GM18951 (cell line): Measurements from ENCODE around the gene MAP2K2.

ENCODE experiments used
- POLR2A ChIP-seq: IDR thresholded peaks from 4 replicates; pipeline ENCODE4 v1.6.1; 2011; ENCODE audit warnings: mild to moderate bottlenecking; ENCODE audit not compliant: insufficient read length, insufficient read depth; ENCODE audit errors: extremely low read depth
- in situ Hi-C: fragments of 300-500 bp; cut with MboI; formaldehyde crosslinking; loops from one replicate; pipeline ENCODE4 v1.12.0; 2022; ENCODE audit warnings: low sequenced_read_pairs, mixed read lengths, inconsistent platforms; ENCODE audit not compliant: unreplicated experiment

Gene MAP2K2

DNA sequence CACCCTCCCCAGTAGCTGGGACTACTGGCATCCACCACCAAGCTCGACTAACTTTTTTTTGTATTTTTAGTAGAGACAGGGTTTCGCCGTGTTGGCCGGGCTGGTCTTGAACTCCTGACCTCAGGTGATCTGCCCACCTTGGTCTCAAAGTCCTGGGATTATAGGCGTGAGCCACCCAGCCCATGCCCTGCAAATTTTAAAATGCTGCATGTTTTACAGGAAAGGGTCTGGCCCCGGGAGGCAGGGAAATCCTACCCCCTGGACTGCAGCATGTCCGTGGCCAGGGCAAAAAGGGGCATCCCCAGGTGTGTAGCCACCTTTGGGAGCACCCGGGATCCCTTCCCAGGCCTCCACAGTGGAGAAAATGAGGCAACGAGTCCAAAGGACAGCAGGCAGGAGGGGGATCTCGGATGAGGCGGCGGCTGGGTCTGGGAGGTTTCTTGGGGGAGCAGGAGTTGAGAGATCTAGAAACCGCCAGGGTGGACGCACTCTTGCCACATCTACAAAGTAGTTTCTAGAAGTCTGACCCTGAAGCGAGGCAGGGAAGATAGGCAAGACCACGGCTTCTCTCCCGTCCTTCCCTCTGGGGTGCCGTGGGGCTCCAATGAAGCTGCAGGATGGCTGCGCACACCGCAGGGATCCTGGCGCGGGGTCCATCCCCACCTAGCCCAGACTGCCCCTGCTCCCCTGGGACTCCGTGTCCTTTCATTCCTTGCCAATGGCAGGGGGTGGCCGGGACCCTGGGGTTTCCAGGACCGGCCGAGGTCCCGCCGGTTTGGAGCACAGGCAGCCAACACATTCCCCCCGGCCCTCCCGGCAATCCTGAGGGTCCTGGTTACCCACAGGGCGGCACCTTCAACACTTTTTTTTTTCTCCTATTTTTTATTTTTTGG, 35.9 kb downstream of the MAP2K2 start:
- TF ChIP-seq POLR2A, result no peak
- in situ Hi-C loops, result no loop called here

DNA sequence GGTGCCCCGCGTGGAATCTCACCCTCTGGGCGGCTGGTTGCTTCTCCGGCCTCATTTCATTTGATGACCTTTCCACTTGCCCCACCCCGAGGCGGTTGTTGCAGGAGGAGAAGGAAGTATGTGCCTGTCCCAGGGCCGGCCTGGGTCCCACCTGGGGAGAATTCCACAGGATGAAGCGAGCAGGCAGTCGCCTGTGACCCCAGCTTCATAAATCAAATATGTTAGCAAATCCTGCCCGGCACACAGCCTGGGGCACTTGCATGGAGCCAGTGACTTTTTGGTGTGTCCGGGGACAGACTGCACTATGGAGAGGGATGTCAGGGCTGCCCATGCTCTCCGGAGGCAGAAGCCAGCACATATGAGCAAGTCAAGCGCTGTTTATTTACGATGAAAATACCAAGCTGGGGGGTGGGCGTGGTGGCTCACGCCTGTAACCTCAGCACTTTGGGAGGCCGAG, 37.5 kb downstream of the MAP2K2 start:
- no peak for TF ChIP-seq POLR2A
- in situ Hi-C loops, result no loop called here

DNA sequence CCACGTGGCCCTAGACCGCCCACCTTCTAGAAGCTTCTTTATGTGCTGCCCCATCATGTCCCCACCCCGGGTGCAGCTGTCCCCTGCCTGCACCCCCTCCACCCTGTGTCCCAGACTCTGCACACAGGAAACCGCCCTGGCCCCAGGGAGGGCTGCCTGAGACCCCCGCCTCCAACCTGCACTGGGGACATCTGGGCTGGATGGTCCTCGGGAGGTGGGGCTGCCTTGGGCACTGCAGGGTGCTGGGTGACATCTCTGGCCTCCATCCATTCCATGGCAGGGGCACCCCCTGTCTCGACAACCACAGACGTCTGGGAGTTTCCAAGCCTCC, 39.4 kb downstream of the MAP2K2 start:
- in situ Hi-C loops, result no loop called here
- no peak for TF ChIP-seq POLR2A

DNA sequence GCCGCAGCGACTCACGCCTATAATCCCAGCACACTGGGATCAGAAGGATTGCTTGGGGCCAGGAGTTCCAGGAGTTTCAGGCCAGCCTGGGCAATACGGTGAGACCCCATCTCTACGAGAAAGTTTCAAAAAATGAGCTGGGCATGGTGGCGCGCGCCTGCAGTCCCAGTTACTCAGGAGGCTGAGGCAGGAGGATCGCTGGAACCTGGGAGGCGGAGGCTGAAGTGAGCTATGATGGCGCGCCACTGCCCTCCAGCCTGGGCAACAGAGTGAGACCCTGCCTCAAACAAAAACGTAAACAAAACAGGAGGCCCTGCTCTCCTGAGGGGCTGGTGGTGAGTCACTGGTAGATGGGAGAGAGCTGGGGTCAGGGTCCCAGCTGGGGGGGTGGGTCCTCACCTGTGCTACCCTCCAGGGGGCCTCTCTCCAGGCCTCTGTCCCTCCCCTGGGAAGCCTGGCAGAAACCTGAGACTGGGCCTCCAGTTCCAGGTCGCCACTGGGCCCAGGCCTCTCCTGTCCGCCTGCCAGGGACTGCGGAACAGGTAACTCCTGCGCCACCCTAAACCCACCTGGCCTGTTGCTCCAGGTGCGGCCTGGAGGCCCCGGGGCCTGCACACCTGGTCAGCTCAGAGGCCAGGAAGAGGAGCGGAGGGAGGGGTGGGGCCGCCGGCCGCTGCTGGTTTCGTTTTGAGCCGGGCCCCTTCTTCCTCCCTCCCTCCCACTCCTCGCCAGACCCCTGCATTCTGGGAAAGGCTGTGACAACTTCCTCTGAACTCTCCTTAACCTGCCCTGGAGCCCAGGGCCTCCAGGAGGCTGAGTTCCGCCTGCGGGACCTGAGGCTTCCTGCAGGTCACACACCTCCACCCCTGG, 40.0 kb downstream of the MAP2K2 start:
- TF ChIP-seq POLR2A, result peak; percentile 35
- in situ Hi-C loops, result no loop called here

DNA sequence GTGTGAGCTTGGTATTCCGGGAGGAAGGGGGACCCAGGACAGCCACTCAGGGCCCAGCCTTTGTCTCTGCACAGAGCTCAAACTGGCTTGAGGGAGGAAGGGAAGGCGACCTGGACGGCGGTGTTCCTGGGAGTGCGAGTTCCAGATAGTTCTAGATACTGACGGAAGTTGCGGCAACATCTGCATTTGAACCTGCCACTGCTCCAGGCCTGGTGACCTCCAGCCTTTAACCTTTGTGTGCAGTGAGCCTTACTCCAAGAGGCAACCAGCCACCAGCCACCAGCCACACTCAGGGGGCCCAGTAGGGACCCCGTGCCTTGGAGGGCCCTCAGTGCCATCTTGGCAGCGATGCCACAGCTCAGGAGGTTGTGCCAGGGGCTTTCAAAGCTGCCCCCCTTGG, 41.8 kb downstream of the MAP2K2 start:
- in situ Hi-C loops, result no loop called here
- no peak for TF ChIP-seq POLR2A

DNA sequence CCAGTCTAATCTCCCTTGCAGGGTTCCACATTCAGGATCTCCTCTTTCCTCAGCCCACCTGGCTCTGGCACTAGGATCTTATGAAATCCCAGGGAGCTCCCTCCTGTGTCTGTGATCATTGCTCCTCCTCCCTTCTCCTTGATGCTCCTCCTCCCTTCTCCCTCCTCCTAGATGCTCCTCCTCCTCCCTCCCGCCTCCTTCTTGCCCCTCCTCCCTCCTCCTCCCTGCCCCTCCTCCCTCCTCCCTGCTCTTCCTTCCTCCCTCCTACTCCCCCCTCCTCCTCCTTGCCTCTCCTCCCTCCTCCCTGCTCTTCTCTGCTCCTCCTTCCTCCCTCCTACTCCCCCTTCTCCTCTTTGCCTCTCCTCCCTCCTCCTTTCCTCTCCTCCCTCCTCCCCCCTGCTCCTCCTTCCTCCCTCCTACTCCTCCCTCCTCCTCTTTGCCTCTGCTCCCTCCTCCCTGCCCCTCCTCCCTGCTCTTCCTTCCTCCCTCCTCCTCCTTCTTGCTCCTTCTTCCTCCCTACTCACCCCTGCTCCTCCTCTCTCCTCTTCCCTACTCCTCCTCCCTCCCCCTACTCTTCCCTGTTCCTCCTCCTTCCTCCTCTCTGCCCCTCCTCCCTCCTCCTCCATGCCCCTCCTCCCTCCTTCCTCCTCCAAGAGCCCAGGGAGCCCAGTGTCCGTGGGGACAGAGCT, 42.3 kb downstream of the MAP2K2 start:
- no peak for TF ChIP-seq POLR2A

DNA sequence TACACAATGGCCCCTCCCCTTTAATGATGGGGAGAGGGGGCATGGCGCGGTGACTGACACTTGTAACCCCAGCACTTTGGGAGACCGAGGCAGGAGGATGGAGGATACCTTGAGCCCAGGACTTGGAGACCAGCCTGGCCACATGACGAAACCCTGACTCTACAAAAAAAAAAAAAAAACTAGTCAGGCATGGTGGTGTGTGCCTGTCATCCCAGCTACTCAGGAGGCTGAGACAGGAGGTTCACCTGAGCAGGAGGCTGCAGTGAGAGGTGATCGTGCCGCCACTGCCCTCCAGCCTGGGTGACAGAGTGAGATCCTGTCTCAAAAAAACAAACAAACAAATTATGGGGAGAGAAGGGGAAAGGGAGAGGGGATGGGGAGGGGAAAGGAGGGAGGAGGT, 43.4 kb downstream of the MAP2K2 start:
- no peak for TF ChIP-seq POLR2A
- in situ Hi-C loops, result no loop called here

More for the DNA sequence above, 42.3 kb downstream of the MAP2K2 start:
- in situ Hi-C loops, result no loop called here

DNA sequence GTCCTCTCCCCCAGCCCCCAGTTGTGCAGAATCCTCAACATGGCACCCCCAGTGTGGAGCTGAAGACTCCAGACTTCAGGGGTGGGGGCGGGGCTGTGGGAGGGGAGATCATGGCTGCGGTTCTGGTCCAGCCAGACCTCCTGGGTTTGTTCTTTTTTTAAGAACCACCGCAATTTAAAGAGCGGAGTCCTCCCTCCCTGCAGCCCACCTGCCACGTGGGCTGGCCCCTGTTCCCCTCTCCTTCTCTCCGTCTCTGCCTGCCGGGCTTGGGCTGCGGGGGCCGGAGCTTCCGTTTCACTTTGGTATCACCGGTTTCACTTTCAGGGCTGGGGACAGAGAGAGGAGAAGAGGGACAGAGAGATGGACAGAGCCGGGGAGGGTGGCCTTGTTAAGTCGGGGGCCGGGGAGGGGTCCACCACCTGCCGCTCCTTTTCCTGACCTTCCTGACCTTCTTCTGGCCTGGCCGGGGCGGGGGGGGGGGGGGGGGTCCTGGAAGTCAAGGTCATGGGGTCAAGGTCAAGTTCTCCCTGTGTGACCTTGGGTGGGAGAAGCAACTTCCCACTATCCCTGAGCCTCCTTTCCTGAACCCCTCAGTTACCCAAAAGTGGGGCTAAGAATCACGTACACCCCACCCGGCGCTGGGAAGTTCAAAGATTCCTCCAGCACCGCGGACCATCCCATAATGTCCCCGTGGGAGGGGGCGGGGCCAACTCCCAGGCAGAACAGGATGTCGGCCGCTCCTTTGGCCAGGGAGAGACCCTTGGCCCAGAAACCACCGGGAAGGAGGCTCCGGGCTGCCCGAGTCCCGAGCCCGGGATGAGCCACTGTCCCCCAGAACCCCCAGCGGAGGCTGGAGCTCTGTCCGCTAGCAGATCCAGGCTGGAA, 45.9 kb downstream of the MAP2K2 start:
- in situ Hi-C loops, result no loop called here
- peak; percentile 58 for TF ChIP-seq POLR2A

DNA sequence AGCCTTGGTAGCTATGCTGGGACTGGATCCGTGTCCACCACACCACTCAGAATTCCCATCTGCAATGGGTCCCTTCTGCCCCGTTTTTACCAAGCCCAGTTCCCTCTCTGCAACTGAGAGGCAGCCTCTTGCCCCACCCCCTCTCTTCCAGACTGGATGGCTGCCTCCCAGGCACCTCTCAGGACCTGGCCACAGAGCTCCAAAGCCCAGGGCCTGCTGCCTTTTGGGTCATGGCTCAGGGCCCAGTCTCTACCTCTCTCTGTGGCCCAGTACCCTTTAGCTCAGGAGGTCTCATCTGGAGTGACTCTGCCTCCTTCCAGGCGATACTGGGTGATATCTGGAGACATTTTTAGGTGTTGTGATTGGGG, 46.9 kb downstream of the MAP2K2 start:
- in situ Hi-C loops, result no loop called here

DNA sequence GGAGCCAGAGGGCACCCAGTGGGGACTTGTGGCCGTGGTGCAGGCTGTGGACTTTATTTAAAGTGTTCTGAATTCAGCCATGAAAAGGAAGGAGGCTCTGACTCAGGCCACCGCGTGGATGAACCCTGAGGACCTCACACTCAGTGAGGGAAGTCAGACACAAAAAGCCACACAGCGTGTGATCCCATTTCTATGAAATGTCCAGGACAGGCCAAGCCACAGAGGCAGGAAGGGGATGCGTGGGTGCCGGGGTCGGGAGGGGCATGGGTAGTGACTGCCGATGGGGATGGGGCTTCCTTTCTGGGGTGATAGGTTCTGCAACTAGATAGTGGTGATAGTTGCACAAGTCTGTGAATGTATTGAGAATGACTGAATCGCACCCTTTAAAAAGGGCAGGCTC, 48.5 kb downstream of the MAP2K2 start:
- TF ChIP-seq POLR2A, result no peak
- in situ Hi-C loops, result no loop called here

More for the DNA sequence above, 46.9 kb downstream of the MAP2K2 start:
- no peak for TF ChIP-seq POLR2A

DNA sequence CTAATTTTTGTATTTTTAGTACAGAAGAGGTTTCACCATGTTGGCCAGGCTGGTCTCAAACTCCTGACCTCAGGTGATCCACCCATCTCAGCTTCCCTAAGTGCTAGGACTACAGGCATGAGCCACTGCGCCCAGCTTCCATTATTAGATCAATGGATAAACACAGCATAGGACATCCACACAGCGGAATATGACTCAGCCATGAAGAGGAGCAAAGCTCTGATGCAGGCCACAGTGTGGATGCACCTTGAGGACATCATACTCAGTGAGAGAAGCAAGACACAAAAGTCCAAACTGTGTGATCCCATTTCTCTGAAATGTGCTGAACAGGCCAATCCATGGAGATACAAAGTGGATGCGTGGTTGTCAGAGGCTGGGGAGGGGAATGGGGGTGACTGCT, 52.3 kb downstream of the MAP2K2 start:
- in situ Hi-C loops, result no loop called here
- no peak for TF ChIP-seq POLR2A

DNA sequence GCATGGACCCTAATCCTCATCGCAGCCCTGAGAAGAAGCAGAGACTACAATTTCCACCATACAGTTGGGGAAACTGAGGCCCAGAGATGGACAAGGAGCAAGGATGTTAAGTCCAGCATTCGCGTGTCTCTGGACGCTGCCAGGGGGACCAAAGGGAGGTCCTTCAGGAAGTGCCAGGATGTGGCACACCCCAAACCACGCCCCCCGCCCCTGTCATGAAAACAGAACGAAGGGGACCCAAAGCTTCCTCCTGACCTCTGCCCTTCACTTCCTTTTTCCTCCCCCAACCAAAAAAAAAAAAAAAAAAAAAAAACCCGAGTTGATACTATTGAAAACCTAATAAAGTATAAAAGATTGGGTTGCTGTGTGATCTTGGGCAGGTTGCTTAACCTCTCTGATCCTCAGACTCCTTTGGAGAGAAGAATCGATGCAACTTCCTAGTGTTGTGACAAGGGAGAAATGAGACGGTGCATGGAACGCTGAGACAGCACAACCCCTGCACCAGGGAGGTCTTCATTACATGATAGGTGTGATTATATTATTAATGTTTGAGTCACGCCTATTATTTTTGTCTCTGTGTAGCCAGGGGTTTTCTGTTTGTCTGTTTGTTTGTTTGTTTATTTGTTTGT, 54.5 kb downstream of the MAP2K2 start:
- TF ChIP-seq POLR2A, result no peak
- in situ Hi-C loops, result no loop called here
